ENCODE data around the gene COX7A2.

DNA sequence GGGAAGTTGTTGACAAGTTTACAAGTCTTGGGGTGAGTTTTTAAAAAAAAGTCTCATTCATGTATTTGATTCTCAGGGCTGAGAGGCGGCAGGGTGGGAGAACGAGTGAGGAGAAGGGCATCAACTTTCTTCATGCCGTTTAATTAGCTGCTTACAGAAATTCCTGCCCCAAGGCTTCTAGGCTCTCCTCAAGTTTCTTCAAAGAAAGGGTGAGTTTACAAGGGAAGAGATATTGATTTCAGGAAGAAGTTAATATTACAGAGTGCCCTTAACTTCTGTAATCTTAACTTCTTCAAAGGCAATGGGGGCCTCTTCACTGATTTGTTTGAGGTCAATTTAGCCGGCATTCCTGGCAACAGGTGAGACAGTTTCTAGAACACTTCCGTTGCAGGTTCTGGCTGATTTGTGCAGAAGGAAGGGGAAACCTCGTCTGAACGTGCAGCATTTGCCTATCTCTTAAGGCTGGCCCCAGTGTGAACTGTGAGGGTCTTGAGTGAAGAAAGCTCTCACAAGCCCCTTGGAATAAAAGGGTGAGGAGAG, 34.3 kb downstream of the COX7A2 start:
- TF ChIP-seq EP300 (IDR thresholded peaks at IDR 0.05) (no peak), POLR2A (IDR thresholded peaks at IDR 0.05) (no peak)
- TF ChIP-seq, protein P1, sequence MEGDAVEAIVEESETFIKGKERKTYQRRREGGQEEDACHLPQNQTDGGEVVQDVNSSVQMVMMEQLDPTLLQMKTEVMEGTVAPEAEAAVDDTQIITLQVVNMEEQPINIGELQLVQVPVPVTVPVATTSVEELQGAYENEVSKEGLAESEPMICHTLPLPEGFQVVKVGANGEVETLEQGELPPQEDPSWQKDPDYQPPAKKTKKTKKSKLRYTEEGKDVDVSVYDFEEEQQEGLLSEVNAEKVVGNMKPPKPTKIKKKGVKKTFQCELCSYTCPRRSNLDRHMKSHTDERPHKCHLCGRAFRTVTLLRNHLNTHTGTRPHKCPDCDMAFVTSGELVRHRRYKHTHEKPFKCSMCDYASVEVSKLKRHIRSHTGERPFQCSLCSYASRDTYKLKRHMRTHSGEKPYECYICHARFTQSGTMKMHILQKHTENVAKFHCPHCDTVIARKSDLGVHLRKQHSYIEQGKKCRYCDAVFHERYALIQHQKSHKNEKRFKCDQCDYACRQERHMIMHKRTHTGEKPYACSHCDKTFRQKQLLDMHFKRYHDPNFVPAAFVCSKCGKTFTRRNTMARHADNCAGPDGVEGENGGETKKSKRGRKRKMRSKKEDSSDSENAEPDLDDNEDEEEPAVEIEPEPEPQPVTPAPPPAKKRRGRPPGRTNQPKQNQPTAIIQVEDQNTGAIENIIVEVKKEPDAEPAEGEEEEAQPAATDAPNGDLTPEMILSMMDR (IDR thresholded peaks at IDR 0.05), result no peak
